Neural cell (in vitro differentiated cells): ENCODE measurements around the gene REEP5. TPM values are rescaled to one million over a fixed set of nuclear protein-coding genes. Genes with fewer than 3 reads are reported as not detected.

ENCODE experiments used
- H2AFZ ChIP-seq: fragments of 200-600, 300-800 bp; sonication (generic), shearing (Covaris generic); 2 replicates; pipeline ENCODE4 v1.6.0; 2014; ENCODE audit warnings: low read depth, mild to moderate bottlenecking, antibody characterized with exemption, low read length, moderate library complexity
- H3F3A ChIP-seq: fragments of 200-600 bp; shearing (Covaris generic); 2 replicates; pipeline ENCODE4 v1.6.1; 2016; ENCODE audit warnings: mild to moderate bottlenecking, moderate library complexity, mixed read lengths, antibody characterized with exemption, low read length; ENCODE audit not compliant: insufficient read depth, poor library complexity, severe bottlenecking
- H3K27ac ChIP-seq: fragments of 200-600, 300-800 bp; sonication (generic), shearing (Covaris generic); 2 replicates; pipeline ENCODE4 v1.5.1; 2014; ENCODE audit warnings: mild to moderate bottlenecking, low read length, moderate library complexity
- H3K27me3 ChIP-seq: fragments of 300-800, 200-600 bp; sonication (generic), shearing (Covaris generic); 2 replicates; pipeline ENCODE4 v1.6.0; 2014; ENCODE audit warnings: mild to moderate bottlenecking, low read depth, low read length, moderate library complexity; ENCODE audit not compliant: insufficient read depth
- H3K36me3 ChIP-seq: fragments of 300-800, 200-600 bp; sonication (generic), shearing (Covaris generic); 2 replicates; pipeline ENCODE4 v1.5.1; 2014; ENCODE audit warnings: mild to moderate bottlenecking, antibody characterized with exemption, low read length, moderate library complexity; ENCODE audit not compliant: insufficient read depth
- H3K4me2 ChIP-seq: fragments of 300-800, 200-600 bp; sonication (generic), shearing (Covaris generic); 2 replicates; pipeline ENCODE4 v1.6.0; 2014; ENCODE audit warnings: mild to moderate bottlenecking, low read length
- H3K4me3 ChIP-seq: fragments of 300-800, 200-600 bp; sonication (generic), shearing (Covaris generic); 2 replicates; pipeline ENCODE4 v1.5.1; 2014; ENCODE audit warnings: mild to moderate bottlenecking, low read length, moderate library complexity
- H3K79me2 ChIP-seq: fragments of 200-600 bp; shearing (Covaris generic); replicated peaks from 2 replicates; pipeline ENCODE4 v1.6.0; 2014; ENCODE audit warnings: mild to moderate bottlenecking, low read length, moderate library complexity; ENCODE audit not compliant: insufficient read depth
- H3K9ac ChIP-seq: fragments of 300-800, 200-600 bp; sonication (generic), shearing (Covaris generic); 2 replicates; pipeline ENCODE4 v1.6.1; 2016; ENCODE audit warnings: mild to moderate bottlenecking, low read length, mixed read lengths
- H3K9me2 ChIP-seq: fragments of 200-600 bp; shearing (Covaris generic); 2 replicates; pipeline ENCODE4 v1.6.1; 2016; ENCODE audit warnings: mild to moderate bottlenecking, low read length, mixed read lengths; ENCODE audit not compliant: insufficient read depth
- H3K9me3 ChIP-seq: fragments of 200-600, 300-800 bp; sonication (generic), shearing (Covaris generic); 2 replicates; pipeline ENCODE4 v1.6.1; 2016; ENCODE audit warnings: mild to moderate bottlenecking, mixed run types, low read length, moderate library complexity, mixed read lengths
- H4K20me1 ChIP-seq: fragments of 200-600 bp; shearing (Covaris generic); 2 replicates; pipeline ENCODE4 v1.6.1; 2016; ENCODE audit warnings: mild to moderate bottlenecking, mixed run types; ENCODE audit not compliant: insufficient read depth
- CTCF ChIP-seq: fragments of 450-650 bp; IDR thresholded peaks from 2 replicates; pipeline ENCODE4 v1.5.1; 2014; ENCODE audit warnings: antibody characterized with exemption, mild to moderate bottlenecking, moderate library complexity; ENCODE audit not compliant: poor library complexity, severe bottlenecking
- EP300 ChIP-seq: fragments of 450-650 bp; conservative IDR thresholded peaks from 2 replicates; pipeline ENCODE4 v1.6.1; 2014; ENCODE audit warnings: antibody characterized with exemption, mild to moderate bottlenecking, moderate library complexity; ENCODE audit not compliant: poor library complexity, severe bottlenecking
- MXI1 ChIP-seq: fragments of 450-650 bp; conservative IDR thresholded peaks from 2 replicates; pipeline ENCODE4 v1.6.1; 2014; ENCODE audit warnings: antibody characterized with exemption, mild to moderate bottlenecking; ENCODE audit not compliant: poor library complexity, severe bottlenecking
- POLR2AphosphoS5 ChIP-seq: IDR thresholded peaks from 2 replicates; pipeline ENCODE4 v1.6.1; 2012
- RAD21 ChIP-seq: fragments of 450-650 bp; conservative IDR thresholded peaks from 2 replicates; pipeline ENCODE4 v1.6.1; 2014; ENCODE audit warnings: antibody characterized with exemption, mild to moderate bottlenecking, moderate library complexity
- REST ChIP-seq: IDR thresholded peaks from 2 replicates; pipeline ENCODE4 v1.6.1; 2012; ENCODE audit warnings: borderline replicate concordance
- SMC3 ChIP-seq: fragments of 450-650 bp; conservative IDR thresholded peaks from 2 replicates; pipeline ENCODE4 v1.6.1; 2014; ENCODE audit warnings: antibody characterized with exemption, mild to moderate bottlenecking, moderate library complexity; ENCODE audit not compliant: poor library complexity
- TAF1 ChIP-seq: IDR thresholded peaks from 2 replicates; pipeline ENCODE4 v1.6.1; 2012; ENCODE audit warnings: low read depth
- polyA plus RNA-seq: library from polyadenylated mRNA; depleted of rRNA; stranded (reverse); fragments of >200 nt; gene quantifications from 2 replicates; pipeline ENCODE4 v1.2.3, GENCODE V29; 2014

The REEP5 gene
- polyA plus RNA-seq, 1 donor from 2014 or later, result 51.6 TPM

GRCh38 chr5:112940670-112941069, 18.6 kb upstream of the REEP5 start:
- no peak overlapping the region for H3K4me2 ChIP-seq

GRCh38 chr5:112938286-112938685, 16.3 kb upstream of the REEP5 start:
- H3K9me2 ChIP-seq, result no peaks in the 10 kb centered on the region
- no peak overlapping the region for H2AFZ ChIP-seq
- no peaks in the 10 kb centered on the region for H3K79me2 ChIP-seq
- H3K9ac ChIP-seq, result no peak overlapping the region
- no peaks in the 10 kb centered on the region for H3K9me3 ChIP-seq
- H3K4me2 ChIP-seq, result no peak overlapping the region
- H3K36me3 ChIP-seq, result no peaks in the 10 kb centered on the region
- no peaks in the 10 kb centered on the region for H3F3A ChIP-seq
- no peaks in the 10 kb centered on the region for H4K20me1 ChIP-seq
- TF ChIP-seq POLR2AphosphoS5 (no peak), TAF1 (no peak), RAD21 (no peak), EP300 (no peak)
- H3K27ac ChIP-seq, result no peak overlapping the region
- H3K27me3 ChIP-seq, result no peaks in the 10 kb centered on the region
- H3K4me3 ChIP-seq, result no peak overlapping the region

More at GRCh38 chr5:112940670-112941069, 18.6 kb upstream of the REEP5 start:
- H3K27ac ChIP-seq, result no peak overlapping the region
- H2AFZ ChIP-seq, result no peak overlapping the region
- no peaks in the 10 kb centered on the region for H4K20me1 ChIP-seq
- no peaks in the 10 kb centered on the region for H3K36me3 ChIP-seq
- H3K9me2 ChIP-seq, result no peaks in the 10 kb centered on the region
- no peaks in the 10 kb centered on the region for H3K9me3 ChIP-seq
- no peaks in the 10 kb centered on the region for H3K27me3 ChIP-seq
- H3F3A ChIP-seq, result no peaks in the 10 kb centered on the region
- H3K9ac ChIP-seq, result no peak overlapping the region
- H3K4me3 ChIP-seq, result no peak overlapping the region
- H3K79me2 ChIP-seq, result no peaks in the 10 kb centered on the region
- TF ChIP-seq MXI1 (no peak), EP300 (no peak)

GRCh38 chr5:112935675-112936074, 13.6 kb upstream of the REEP5 start:
- no peaks in the 10 kb centered on the region for H3K9me3 ChIP-seq
- H3K36me3 ChIP-seq, result no peaks in the 10 kb centered on the region
- no peak overlapping the region for H3K4me2 ChIP-seq
- H2AFZ ChIP-seq, result no peak overlapping the region
- no peaks in the 10 kb centered on the region for H3K27me3 ChIP-seq
- no peak overlapping the region for H3K4me3 ChIP-seq
- no peaks in the 10 kb centered on the region for H3F3A ChIP-seq
- TF ChIP-seq TAF1, result no peak
- TF ChIP-seq REST, result no peak
- TF ChIP-seq POLR2AphosphoS5, result no peak
- no peak for TF ChIP-seq CTCF
- TF ChIP-seq SMC3, result no peak
- H3K27ac ChIP-seq, result no peak overlapping the region
- H4K20me1 ChIP-seq, result no peaks in the 10 kb centered on the region
- no peaks in the 10 kb centered on the region for H3K9me2 ChIP-seq
- H3K79me2 ChIP-seq, result no peaks in the 10 kb centered on the region
- no peak overlapping the region for H3K9ac ChIP-seq
